Activated T-helper 17 cell treated with anti-CD3 and anti-CD28 coated beads, Interleukin-2, amount 50 U/mL, for 72 hours (primary cell): ENCODE data around the gene AASDHPPT. TPM values are rescaled to one million over a fixed set of nuclear protein-coding genes. Genes with fewer than 3 reads are reported as not detected.

ENCODE experiments used
- ATAC-seq: fragments of 150-1000 bp; cut with Tn5 transposase; replicated peaks from 2 replicates; pipeline ENCODE4 v1.10.0; 2021; ENCODE audit warnings: mild to moderate bottlenecking, moderate library complexity
- H3K27ac Mint-ChIP-seq: one replicate; pipeline ENCODE4 v1.8.0; 2022; ENCODE audit warnings: mixed read lengths
- H3K27me3 Mint-ChIP-seq: one replicate; pipeline ENCODE4 v1.8.0; 2022; ENCODE audit warnings: mixed read lengths
- H3K36me3 Mint-ChIP-seq: one replicate; pipeline ENCODE4 v1.8.0; 2022; ENCODE audit warnings: low read depth, mild to moderate bottlenecking, mixed read lengths
- H3K4me1 Mint-ChIP-seq: one replicate; pipeline ENCODE4 v1.8.0; 2022; ENCODE audit warnings: mixed read lengths
- H3K4me3 Mint-ChIP-seq: one replicate; pipeline ENCODE4 v1.8.0; 2022; ENCODE audit warnings: mild to moderate bottlenecking, mixed read lengths
- H3K9me3 Mint-ChIP-seq: one replicate; pipeline ENCODE4 v1.8.0; 2022; ENCODE audit warnings: mixed read lengths
- total RNA-seq, 2 donors: library from RNA; stranded (reverse); gene quantifications; one replicate each; pipeline ENCODE4 v1.2.3, GENCODE V29; 2022

Gene AASDHPPT
- total RNA-seq, 2 donors from 2014 or later = 24.0 to 37.0 TPM

DNA sequence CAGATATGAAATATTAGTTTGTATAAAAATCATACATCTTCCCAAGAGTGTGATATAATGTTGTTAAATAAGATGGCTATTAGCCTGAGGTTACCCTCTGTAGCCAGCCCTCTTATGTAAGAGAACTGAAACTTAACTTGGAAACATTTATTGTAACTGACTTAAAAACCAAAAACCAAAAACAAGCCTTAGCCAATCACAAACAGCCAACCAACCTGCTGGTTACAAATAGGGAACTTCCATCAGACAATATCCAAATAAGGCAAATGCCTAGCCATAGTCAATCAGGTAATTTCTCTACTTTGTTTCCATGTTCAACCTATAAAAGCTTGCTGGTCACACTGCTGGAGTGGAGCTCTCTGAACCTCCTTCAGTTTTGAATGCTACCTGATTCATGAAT is 14.5 kb upstream of the AASDHPPT start:
- Mint-ChIP-seq H3K4me1 (peaks cover 19% of the 10 kb centered on the region), H3K9me3 (no peaks in the 10 kb centered on the region), H3K27ac (peak overlapping the region; percentile 49), H3K36me3 (peaks cover 13% of the 10 kb centered on the region), H3K4me3 (no peak overlapping the region), H3K27me3 (no peaks in the 10 kb centered on the region)
- peak; percentile 64 for ATAC-seq

DNA sequence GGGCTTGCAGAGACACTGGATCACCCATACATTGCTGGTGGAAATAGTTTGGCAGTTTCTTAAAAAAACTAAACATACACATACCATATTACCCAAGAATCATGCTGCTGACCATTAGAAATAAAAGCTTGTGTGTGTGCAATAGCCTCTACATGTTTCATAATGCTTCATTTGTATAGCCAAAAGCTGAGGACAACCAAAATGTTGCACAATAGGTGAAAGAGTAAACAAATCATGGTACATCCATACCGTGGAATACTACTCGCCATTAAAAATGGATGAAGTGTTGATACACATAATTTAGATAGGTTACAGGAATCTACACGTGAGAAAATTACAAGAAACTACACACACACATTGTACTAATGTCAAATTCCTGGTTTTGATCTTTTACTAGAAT is 6.9 kb upstream of the AASDHPPT start:
- Mint-ChIP-seq H3K4me3 (no peak overlapping the region), H3K9me3 (no peaks in the 10 kb centered on the region), H3K27me3 (no peaks in the 10 kb centered on the region), H3K36me3 (peaks cover 13% of the 10 kb centered on the region), H3K4me1 (peaks cover 22% of the 10 kb centered on the region), H3K27ac (no peak overlapping the region)
- no peak for ATAC-seq

DNA sequence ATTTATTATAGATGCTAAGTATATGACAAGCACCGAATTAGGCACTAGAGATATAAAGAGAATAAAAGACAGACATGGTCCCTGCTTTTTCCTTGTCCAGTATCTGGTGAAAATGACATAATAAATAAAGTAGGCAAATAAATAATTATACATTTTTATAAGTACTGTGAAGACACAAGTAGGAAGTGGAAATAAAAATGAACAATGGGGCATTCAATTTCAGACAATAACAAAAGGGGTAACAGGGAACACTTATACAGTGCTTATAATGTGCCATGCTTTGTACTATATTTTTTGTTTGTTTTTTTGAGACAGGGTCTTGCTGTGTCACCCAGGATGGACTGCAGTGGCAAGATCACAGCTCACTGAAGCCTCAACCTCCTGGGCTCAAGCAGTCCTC is 4.7 kb upstream of the AASDHPPT start:
- H3K4me3 Mint-ChIP-seq = no peak overlapping the region
- H3K27ac Mint-ChIP-seq = no peak overlapping the region
- H3K27me3 Mint-ChIP-seq = no peaks in the 10 kb centered on the region
- ATAC-seq = no peak
- no peaks in the 10 kb centered on the region for H3K9me3 Mint-ChIP-seq
- H3K4me1 Mint-ChIP-seq = peaks cover 24% of the 10 kb centered on the region
- H3K36me3 Mint-ChIP-seq = peaks cover 9% of the 10 kb centered on the region

GRCh38 chr11:106076171-106076918 is 1.1 kb upstream of the AASDHPPT start:
- no peaks in the 10 kb centered on the region for H3K27me3 Mint-ChIP-seq
- no peaks in the 10 kb centered on the region for H3K9me3 Mint-ChIP-seq

DNA sequence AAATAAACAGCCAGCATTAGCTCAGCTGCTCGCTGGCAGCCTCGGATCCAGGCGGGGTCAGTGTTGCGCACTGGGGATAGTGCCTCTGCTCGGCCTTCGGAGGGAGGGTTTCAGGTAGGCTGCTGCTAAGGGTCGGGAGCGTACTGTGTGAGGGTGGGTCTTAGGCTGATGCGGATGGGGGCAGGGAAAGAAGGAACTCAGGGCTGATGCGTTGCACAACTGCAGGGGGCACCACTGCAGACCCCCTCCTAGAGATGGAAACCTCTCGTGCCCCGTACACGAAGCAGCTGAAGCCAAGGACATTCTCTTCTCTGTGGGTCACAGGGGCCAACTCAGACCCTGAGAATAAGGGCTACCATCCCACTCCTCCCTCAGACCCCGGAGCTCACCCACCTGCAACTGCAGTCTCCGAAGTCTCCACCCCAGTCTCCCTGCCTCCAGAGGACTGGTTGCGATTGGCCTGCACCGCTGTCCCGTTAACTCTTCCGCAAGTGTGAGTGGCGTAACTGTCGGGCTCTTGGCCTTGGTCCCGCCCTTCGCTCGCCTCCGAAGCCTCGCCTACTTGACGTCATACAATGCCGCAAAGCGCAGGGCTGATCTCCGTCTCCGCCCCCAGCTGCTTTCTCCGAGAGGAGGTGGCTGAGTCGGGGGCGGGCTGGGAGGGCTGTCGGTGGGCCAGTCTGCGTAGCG is 398 bp upstream of the AASDHPPT start, which contains the start of gene KBTBD3:
Gene KBTBD3, minus strand, starts transcription at position 429 of the 690 bp plus-strand sequence. CDS start 18,250 bp downstream, outside the sequence.
- peak; percentile 96 for ATAC-seq
- no peaks in the 10 kb centered on the region for H3K27me3 Mint-ChIP-seq
- peaks cover 29% of the 10 kb centered on the region for H3K4me1 Mint-ChIP-seq
- H3K9me3 Mint-ChIP-seq = no peaks in the 10 kb centered on the region
- peak within 1 kb of the TSS; percentile 95 for H3K27ac Mint-ChIP-seq
- peak within 1 kb of the TSS; percentile 92 for H3K4me3 Mint-ChIP-seq
- H3K36me3 Mint-ChIP-seq = peaks cover 33% of the 10 kb centered on the region

More at GRCh38 chr11:106076171-106076918, 1.1 kb upstream of the AASDHPPT start:
- Mint-ChIP-seq H3K4me3 (peak overlapping the region; percentile 92), H3K4me1 (peaks cover 27% of the 10 kb centered on the region), H3K36me3 (peaks cover 26% of the 10 kb centered on the region), H3K27ac (peak overlapping the region; percentile 95)
- no peak for ATAC-seq

- peak overlapping the region; percentile 23 for H3K4me3 Mint-ChIP-seq
- no peaks in the 10 kb centered on the region for H3K27me3 Mint-ChIP-seq
- peaks cover 21% of the 10 kb centered on the region for H3K4me1 Mint-ChIP-seq
- H3K9me3 Mint-ChIP-seq = no peaks in the 10 kb centered on the region
- H3K27ac Mint-ChIP-seq = no peak overlapping the region
- peaks cover 79% of the 10 kb centered on the region for H3K36me3 Mint-ChIP-seq
- no peak for ATAC-seq
Measured at GRCh38 chr11:106082096-106082495, 4.6 kb downstream of the AASDHPPT start.

GRCh38 chr11:106086135-106086534 is 8.7 kb downstream of the AASDHPPT start:
- Mint-ChIP-seq H3K9me3 (no peaks in the 10 kb centered on the region), H3K4me3 (no peak overlapping the region), H3K4me1 (peaks cover 30% of the 10 kb centered on the region), H3K36me3 (peaks cover 74% of the 10 kb centered on the region), H3K27me3 (no peaks in the 10 kb centered on the region), H3K27ac (peak overlapping the region; percentile 3)
- no peak for ATAC-seq

GRCh38 chr11:106086850-106087249 is 9.4 kb downstream of the AASDHPPT start:
- ATAC-seq = no peak
- Mint-ChIP-seq H3K9me3 (no peaks in the 10 kb centered on the region), H3K27ac (peak overlapping the region; percentile 3), H3K36me3 (peaks cover 74% of the 10 kb centered on the region), H3K4me3 (no peak overlapping the region), H3K4me1 (peaks cover 35% of the 10 kb centered on the region), H3K27me3 (no peaks in the 10 kb centered on the region)

GRCh38 chr11:106087815-106088435 is 10.5 kb downstream of the AASDHPPT start:
- no peak for ATAC-seq

DNA sequence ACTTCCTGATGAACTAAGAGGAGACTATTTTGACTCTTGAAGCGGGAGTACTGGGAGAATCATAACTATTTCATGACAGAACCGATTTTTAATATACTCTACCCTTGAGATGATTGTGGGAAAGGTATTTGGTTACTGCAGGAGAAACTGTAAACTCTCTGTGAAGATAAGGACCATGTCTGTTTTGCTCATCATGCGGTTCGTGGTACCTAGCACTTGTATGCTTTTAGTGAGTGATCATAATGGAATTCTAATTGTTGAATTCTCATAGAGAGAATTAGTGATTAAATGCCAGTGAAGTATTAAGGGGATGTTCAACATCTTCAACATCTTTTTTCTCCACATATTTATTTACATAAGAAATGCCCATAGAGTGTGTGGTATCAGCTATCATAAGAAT is 11.4 kb downstream of the AASDHPPT start:
- H3K9me3 Mint-ChIP-seq = no peaks in the 10 kb centered on the region

More at GRCh38 chr11:106087815-106088435, 10.5 kb downstream of the AASDHPPT start:
- Mint-ChIP-seq H3K4me1 (peaks cover 40% of the 10 kb centered on the region), H3K27ac (no peak overlapping the region), H3K36me3 (peaks cover 74% of the 10 kb centered on the region), H3K27me3 (no peaks in the 10 kb centered on the region), H3K4me3 (no peak overlapping the region), H3K9me3 (no peaks in the 10 kb centered on the region)

GRCh38 chr11:106091480-106092123 is 14.1 kb downstream of the AASDHPPT start:
- no peaks in the 10 kb centered on the region for H3K27me3 Mint-ChIP-seq
- H3K27ac Mint-ChIP-seq = peak overlapping the region; percentile 64
- H3K9me3 Mint-ChIP-seq = no peaks in the 10 kb centered on the region
- peak overlapping the region; percentile 18 for H3K4me3 Mint-ChIP-seq
- peak; percentile 99 for ATAC-seq
- peaks cover 33% of the 10 kb centered on the region for H3K4me1 Mint-ChIP-seq
- peaks cover 72% of the 10 kb centered on the region for H3K36me3 Mint-ChIP-seq

More for the DNA sequence above, 11.4 kb downstream of the AASDHPPT start:
- H3K27me3 Mint-ChIP-seq = no peaks in the 10 kb centered on the region
- H3K27ac Mint-ChIP-seq = no peak overlapping the region
- no peak overlapping the region for H3K4me3 Mint-ChIP-seq
- ATAC-seq = no peak
- H3K36me3 Mint-ChIP-seq = peaks cover 75% of the 10 kb centered on the region
- H3K4me1 Mint-ChIP-seq = peaks cover 40% of the 10 kb centered on the region

DNA sequence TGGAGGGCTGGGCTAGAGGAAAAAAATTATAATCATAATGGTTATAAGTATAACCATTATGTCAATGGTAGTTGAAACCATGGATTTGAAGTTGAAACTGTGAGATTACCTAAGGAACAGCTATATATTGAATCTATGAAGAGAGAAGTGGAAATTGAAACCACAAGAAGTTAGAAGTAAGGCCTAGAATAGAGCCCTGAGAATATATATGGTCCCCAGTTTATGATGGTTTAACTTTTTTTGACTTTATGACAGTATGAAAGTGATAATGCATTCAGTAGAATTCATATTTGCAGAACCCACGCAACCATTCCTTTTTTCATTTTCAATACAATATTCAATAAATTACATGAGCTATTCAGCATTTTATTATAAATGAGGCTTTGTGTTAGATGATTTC is 15.0 kb downstream of the AASDHPPT start:
- Mint-ChIP-seq H3K9me3 (no peaks in the 10 kb centered on the region), H3K4me3 (peak overlapping the region; percentile 18), H3K27me3 (no peaks in the 10 kb centered on the region), H3K27ac (peak overlapping the region; percentile 64), H3K36me3 (peaks cover 79% of the 10 kb centered on the region), H3K4me1 (peaks cover 33% of the 10 kb centered on the region)
- ATAC-seq = peak; percentile 27

- H3K36me3 Mint-ChIP-seq = peaks cover 50% of the 10 kb centered on the region
Measured at GRCh38 chr11:106098893-106099553, 21.6 kb downstream of the AASDHPPT start.

GRCh38 chr11:106101370-106101769 is 23.9 kb downstream of the AASDHPPT start:
- ATAC-seq = no peak
- Mint-ChIP-seq H3K4me3 (no peak overlapping the region), H3K27me3 (no peaks in the 10 kb centered on the region), H3K27ac (no peak overlapping the region), H3K36me3 (peaks cover 30% of the 10 kb centered on the region), H3K4me1 (no peaks in the 10 kb centered on the region), H3K9me3 (peaks cover 4% of the 10 kb centered on the region)

More at GRCh38 chr11:106098893-106099553, 21.6 kb downstream of the AASDHPPT start:
- H3K27ac Mint-ChIP-seq = no peak overlapping the region
- H3K27me3 Mint-ChIP-seq = no peaks in the 10 kb centered on the region
- H3K4me3 Mint-ChIP-seq = no peak overlapping the region
- H3K9me3 Mint-ChIP-seq = peaks cover 4% of the 10 kb centered on the region
- no peak for ATAC-seq
- no peaks in the 10 kb centered on the region for H3K4me1 Mint-ChIP-seq
